HTR-8/SVneo (cell line): Measurements from ENCODE around the gene NAB2.
A peak's percentile ranks its signal among the peaks of the same experiment; 100 is the strongest.
"Not testable (repeated sequence)": the region's sequence is repeated elsewhere in the genome, so short reads cannot be mapped to it uniquely, and the experiment has no call there.

Experiments used
- DNase-seq: peaks from one replicate; pipeline ENCODE4 v3.0.0; 2011; ENCODE audit warnings: low spot score, mixed read lengths; ENCODE audit not compliant: insufficient read length
- FAIRE-seq: peaks from 2 replicates; lab custom pipeline; 2011; peaks lifted over from hg19 to GRCh38; lab: Jason Lieb, UNC

Gene NAB2, protein sequence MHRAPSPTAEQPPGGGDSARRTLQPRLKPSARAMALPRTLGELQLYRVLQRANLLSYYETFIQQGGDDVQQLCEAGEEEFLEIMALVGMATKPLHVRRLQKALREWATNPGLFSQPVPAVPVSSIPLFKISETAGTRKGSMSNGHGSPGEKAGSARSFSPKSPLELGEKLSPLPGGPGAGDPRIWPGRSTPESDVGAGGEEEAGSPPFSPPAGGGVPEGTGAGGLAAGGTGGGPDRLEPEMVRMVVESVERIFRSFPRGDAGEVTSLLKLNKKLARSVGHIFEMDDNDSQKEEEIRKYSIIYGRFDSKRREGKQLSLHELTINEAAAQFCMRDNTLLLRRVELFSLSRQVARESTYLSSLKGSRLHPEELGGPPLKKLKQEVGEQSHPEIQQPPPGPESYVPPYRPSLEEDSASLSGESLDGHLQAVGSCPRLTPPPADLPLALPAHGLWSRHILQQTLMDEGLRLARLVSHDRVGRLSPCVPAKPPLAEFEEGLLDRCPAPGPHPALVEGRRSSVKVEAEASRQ

DNA sequence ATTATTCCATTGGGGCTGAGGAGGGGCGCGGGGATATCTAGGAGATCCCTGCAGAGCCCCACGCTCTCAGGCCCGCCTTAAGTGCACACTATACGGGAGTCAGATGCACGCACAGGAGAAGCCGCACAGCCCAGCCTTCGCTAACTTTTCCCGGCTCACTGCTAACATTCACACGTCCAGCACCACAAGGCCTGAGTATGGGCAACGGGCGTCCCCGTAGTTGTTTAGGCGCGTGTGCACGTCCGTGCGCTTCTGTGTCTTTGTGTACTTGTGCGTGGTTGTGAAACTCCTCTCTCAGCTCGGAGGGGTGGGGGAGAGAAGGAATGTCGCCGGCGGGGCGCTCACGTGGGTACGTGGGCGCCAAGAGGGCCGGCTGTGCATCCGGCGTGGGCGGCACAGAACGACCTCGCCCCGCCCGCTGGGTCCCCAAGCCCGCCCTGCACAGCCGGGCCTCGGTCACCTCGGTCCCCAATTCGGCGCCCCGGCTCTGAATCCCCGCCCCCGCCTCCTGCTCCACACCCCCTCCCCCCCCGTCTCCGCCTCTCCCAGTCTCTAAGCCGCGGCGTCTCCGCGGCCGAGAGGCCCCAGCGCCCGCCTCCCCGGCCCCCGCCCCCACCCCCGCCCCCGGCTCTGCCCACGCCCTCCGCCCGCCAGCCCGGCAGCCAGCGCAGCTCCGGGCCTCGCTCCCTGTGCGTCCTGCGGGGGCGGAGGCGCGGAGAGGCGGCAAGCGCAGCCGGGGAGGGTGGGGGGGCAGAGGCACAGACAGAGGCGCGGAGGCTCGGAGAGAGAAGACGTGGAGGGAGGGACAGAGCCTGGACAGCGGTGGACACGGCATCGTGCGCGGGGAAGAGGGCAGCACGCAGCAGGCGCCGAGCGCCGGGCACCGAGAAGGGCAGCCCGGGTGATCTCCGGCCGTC, at the start of gene NAB2:
Gene NAB2 (plus strand): TSS at position 761 of the 917 bp plus-strand sequence. CDS start 158 bp downstream, outside the sequence.
- DNase-seq: peak; percentile 82
- peak; percentile 71 for FAIRE-seq

DNA sequence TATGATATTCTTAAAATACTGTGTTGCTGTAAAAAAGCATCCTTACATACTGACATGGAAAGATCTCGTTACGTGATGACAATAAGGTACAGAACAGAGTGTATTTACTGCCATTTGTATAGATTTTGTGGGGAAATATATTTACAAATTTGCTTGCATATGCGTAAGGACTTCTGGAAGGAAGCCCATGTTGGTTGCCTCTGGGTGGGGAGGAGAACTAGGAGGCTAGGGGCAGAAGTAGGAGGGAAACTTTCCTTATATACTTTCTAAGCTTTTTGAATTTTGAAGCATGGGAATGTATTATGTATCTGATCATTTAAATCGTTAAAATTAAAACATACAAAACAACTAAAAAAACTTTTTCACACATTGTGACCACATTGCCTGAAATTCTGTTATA, 48.7 kb upstream of the NAB2 start:
- no peak for FAIRE-seq
- DNase-seq: no peak

DNA sequence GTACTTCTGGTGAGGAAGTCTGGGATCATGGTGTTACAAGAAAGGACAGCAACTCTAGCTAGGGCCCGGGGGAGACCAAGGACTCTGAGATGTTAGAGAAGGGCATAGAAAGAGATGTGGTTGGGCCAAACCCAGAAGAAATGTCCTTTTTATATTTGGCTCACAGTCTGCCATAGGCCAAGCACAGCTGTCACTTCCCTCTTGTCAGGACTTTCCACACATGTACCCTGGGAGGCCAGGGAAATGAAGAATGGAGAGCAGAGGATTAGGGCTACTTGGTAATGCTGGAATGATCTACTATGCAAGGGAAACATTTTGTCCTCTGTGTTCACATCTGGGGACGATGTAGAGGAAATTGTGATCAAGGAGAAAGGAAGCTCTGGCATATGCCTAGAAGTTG, 48.2 kb upstream of the NAB2 start:
- FAIRE-seq (no peak), DNase-seq (no peak)

DNA sequence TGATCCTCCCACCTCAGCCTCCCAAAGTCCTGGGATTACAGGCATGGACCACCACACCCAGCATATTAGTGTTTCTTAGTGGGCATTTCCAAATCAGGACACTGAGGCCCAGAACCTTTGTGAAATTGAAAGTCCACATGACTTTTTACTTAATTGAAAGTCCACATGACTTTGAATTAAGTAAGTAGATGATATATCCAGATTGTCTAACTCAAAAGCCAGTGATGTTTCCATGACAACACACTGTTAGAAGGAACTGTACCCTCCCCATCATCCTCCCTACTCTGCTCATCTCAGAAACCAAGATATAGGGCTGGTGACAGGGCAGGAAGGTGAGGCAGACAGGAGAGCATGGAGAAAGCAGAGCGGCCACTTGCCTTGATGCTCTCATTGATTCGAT, 46.2 kb upstream of the NAB2 start:
- DNase-seq (no peak), FAIRE-seq (no peak)

DNA sequence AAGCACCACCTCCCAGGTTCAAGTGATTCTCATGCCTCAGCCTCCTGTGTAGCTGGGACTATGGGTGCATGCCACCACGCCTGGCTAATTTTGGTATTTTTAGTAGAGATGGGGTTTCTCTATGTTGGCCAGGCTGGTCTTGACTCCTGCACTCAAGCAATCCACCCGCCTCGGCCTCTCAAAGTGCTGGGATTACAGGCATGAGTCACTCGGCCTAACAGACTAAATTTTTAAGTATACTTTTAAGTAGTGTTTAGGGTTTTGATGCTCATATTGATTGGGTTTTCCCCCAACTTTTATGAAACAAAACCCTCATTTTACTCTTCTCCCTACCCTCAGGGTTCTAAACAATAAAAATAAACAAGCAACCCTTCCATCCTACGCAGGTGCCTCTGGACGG, 44.4 kb upstream of the NAB2 start:
- FAIRE-seq (no peak), DNase-seq (no peak)

DNA sequence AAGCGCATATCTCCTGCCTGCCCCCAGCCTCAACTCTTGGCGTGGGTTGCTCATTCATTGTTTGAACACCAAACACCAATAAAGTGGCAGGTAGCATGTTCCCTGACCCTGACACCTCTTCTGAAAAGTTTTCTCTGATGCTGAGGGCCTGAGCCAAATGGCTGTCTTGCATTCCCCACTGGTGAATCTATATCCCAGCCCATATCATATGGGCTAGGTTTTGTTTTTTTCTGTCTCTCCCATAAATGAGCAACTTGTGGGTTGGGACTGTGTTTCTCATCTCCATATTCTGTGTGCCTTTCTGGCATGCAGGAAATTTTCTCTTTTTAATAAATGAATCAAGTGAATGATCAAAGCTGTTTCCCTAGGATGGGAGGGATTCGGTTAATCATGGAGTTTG, 44.0 kb upstream of the NAB2 start:
- DNase-seq (no peak), FAIRE-seq (no peak)

DNA sequence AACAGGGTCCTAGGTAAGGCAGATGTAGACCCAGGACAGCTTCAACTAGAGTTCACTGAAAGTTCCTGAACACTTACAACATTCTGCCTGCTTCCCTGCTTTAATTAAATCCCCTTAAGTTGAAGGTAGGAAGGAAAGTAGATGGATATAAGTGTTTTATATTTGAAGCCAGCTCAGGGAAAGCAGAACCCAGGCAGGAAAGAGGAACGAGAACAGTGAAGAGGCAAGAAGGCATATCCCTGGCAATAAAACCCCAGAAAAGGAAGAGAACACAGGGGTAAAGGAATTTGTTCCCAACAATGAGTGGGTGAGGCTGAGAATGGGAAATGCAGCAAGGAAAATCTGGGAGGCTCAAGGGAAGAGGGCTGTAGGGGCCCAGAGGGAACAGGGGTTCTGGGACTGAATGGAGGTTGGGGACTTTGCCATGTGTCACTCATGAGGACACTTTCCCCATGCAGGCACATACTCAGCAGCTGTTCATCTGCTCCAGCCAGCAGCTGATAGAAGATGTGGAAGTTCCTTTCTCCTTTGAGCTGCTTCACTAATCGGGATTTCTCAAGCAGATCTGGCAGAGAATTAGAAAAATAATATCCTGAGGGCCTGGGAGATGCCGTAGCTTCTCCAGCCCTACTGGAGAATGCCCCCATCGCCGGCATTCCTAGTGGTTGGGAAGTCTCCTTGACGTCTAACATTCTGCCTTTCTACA, 42.7 kb upstream of the NAB2 start:
- no peak for DNase-seq
- FAIRE-seq: peak; percentile 26

DNA sequence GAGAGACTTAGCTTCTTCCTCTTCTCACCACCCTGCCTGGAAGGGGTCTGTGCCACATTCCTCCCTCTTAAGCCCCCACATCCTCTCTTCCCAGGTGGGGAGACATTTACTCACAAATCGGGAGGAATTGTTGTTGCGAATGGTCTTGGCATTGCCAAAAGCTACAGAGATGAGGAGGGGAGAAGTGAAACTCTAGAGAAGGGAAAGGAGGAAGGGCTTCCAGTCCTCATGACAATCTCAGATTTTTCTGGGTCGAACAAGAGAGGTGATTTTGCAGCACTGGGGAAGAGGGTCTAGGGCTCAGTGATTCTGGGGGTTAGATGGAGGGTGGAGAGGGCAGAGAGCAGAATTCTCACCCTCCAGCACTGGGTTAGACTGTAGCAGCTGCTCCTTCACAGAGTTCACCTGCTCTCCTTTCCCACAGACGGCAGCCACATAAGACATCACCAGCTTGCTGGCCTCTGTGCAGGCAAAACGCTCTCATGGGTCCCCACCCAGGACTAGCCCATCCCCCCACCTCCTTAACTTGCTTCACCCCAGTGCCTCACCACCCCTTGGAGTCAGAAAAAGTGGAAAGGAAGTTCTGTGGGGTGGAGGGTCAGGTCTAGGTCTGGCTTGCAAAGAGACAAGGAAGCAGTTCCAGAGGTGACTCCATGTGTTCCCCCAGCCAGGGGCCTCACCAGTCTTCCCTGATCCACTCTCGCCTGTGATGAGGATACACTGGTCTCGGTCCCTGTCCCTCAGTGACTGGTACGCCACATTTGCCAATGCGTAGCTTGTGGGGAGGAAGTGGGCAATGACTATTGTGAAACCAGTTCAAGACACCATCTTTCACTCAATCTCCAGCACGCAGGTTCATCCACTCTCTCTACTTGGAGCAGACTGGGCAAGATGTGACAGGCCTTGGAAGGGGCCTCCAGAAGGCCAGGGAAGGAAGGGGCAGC, 41.7 kb upstream of the NAB2 start:
- DNase-seq (no peak), FAIRE-seq (no peak)

DNA sequence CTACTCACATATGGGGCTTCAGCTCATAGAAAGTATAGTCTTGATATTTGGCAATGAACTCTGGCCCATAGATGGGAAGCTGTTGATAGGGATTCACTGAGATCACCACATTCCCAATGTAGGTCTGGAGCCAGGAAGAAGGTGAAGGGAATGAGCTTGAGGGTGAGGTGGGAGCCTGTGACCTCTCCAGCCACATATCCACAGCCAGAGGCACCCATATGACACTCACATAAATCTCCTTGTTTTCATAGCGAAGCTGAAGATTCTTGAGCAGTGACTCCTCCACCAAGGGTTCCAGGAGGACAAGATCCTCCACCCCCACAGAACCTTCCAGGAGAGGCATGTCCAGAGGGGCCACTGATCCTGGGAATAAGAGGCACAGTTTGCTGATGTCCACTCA, 40.9 kb upstream of the NAB2 start:
- FAIRE-seq: peak; percentile 38

DNA sequence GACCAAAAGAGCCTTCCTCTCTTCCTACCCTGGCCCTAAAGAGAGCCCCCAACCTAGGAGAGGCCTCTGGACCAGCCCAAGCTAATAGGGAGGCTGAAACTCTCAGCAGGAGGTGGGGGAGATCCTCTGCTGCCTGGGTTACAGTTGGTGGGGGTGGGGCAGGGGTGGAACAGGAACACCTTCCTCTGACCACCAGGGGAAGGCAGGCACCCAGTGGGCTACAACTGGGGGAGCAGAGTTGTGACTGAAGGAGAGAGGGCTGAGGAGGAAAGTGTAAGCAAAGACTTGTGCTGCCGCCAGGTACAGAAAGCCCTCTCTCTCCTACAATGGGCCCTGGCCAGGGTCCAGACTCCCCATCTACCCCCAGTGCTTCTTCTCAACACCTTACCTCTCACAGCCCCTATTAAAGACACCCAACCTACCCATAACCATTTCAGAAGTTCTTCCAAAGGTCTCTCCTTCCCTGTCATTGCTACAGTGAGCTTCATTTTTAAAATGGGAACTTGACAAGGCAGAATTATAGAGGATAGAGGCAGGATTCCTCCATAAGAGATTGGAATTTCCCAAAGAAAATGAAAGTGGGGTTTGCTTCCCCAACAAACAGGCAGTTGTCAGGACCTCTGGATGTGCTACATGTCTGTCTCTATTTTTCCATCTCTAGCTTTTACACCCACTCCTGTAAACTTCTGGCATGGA, 40.3 kb upstream of the NAB2 start:
- FAIRE-seq (peak; percentile 66), DNase-seq (no peak)

More for the DNA sequence above, 40.9 kb upstream of the NAB2 start:
- peak; percentile 71 for DNase-seq

DNA sequence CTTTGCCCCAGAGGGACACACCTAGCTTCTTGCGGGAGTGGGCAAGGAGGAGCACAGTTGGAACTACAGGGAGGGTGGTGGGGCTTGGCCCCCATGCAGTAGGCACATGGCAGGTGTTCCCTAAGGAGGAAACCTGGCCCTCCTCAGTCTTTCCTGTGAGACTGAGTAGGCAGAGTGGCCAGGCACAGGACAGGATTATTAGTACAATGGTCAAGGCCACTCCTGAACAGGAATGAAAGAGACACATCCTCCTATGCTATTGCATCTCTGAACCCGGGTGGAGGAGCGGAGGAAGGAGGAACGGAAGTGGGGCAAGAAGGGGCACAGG, 39.8 kb upstream of the NAB2 start:
- DNase-seq (no peak), FAIRE-seq (no peak)

DNA sequence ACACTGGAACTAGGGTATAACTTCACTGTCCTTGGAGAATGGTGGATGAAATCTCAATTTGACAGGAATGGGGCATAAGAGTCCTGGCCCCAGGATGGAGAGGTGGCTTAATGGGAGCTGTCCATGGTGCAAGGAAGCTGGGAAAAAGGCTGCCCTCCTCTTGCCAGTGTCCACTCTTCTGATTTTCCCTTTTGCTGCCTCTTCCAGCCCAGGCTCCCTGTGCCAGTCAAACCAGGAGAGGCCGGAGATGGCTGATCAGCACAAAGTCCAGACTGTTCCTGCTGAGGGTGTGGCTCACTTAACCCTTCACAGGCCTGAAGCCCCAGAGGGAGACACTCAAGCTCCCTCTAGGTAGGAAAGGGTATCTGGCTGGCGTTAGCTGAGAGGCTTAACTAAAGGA, 39.0 kb upstream of the NAB2 start, which contains the start of gene MYO1A:
Gene MYO1A (minus strand): TSS at position 240 of the 400 bp plus-strand sequence. CDS start 1,806 bp downstream, outside the sequence.
- DNase-seq: peak; percentile 31
- FAIRE-seq: no peak

DNA sequence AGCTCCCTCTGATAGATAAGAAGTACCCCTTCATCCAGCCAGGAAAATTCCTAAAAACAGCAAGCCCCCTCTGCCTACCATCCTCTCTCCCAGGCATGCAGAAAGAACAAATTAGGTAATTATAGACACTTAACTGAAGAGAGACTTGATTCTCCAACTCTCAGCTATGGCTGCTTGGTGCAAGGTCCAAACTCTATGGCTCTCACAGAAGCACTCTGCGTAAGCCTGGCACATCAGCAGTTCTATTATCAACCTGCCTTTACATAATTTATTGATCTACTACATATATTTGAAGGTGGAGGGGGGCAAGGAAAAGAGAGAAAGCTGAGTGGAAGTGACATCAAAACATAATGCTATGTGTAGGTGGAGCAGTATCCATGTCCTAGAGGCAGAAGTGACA, 37.9 kb upstream of the NAB2 start:
- FAIRE-seq (no peak), DNase-seq (no peak)

DNA sequence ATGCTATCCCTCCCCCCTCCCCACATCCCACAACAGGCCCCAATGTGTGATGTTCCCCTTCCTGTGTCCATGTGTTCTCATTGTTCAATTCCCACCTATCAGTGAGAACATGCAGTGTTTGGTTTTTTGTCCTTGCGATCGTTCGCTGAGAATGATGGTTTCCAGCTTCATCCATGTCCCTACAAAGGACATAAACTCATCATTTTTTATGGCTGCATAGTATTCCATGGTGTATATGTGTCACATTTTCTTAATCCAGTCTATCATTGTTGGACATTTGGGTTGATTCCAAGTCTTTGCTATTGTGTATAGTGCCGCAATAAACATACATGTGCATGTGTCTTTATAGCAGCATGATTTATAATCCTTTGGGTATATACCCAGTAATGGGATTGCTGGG, 35.8 kb upstream of the NAB2 start:
- not testable (repeated sequence) for DNase-seq, FAIRE-seq

DNA sequence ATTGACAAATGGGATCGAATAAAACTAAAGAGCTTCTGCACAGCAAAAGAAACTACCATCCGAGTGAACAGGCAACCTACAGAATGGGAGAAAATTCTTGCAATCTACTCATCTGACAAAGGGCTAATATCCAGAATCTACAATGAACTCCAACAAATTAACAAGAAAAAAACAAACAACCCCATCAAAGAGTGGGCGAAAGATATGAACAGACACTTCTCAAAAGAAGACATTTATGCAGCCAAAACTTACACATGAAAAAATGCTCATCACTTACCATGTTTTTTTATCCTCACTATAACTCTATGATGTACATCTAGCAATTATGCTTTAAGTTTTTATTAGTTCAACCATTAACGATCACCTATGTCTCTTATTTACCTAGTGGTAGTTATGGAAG, 35.0 kb upstream of the NAB2 start:
- not testable (repeated sequence) for DNase-seq, FAIRE-seq

DNA sequence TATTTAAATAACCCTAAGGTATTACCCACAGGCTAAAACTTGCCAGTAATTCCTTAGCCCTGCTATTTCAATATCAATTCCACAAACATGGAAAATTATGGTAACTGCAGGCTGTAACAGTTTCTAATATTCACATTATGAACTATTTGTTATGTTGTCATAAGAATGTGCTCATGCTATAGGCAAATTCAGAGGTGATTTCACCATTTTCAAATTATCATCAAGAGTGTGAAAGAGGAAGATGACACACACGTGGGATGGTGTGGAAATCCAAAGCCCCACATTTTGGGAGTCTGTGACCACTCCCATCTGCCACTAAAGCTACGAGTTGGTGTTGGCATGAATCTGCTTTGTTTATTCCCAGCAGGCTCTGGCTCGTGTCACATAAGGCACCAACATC, 33.1 kb upstream of the NAB2 start:
- no peak for DNase-seq
- no peak for FAIRE-seq

DNA sequence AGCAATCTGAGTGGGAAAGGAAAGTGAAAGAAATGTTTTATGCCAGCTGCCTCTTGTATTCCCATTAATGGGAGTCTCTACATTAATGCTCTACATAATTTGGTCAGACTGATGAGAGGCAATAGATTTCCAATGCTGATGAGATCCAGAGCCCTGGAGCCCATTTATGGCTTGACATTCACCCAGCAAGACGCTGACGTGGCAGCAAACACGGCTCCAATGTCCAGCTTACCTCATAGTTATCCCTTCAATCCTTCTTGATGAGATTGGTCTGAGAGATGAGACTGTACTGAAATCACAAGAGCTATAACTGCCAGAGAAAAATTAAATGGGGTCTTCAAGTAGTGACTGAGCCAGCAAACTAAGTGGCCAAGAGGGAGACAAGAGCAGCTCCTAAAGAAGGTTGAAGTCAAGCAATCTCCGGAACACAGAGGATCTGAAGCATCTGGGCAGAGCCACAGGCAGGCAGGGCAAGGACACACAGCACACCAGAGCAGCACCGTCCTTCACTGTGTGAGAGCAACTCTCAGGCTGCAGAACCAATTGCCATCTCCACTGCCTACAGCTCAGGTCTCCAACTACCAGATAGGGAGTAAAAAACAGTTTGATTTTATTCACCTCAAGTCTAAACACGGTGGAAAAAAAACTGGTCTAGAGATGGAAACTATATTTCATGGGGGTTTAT, 31.7 kb upstream of the NAB2 start:
- FAIRE-seq (no peak), DNase-seq (no peak)

DNA sequence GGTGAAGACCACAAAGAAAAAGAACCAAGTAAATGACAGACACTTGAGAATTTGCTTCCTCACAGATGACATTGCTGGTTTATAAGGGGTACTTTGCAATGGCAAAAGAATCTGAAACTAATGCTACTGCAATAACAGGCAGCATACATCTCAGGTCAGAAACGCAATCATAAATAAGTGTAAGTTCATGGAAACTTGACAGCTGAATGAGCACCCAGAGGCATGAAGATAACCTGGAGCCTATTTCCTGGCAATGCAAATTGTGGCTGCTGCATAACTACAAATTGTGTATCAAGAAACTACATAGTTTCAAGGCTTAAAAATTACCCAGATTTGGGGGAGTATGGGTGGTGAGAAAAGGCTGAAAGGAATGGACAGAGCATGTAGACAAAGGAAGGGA, 30.5 kb upstream of the NAB2 start:
- DNase-seq: no peak
- no peak for FAIRE-seq
